ENCODE data around the gene SLC37A2.

Gene SLC37A2

DNA sequence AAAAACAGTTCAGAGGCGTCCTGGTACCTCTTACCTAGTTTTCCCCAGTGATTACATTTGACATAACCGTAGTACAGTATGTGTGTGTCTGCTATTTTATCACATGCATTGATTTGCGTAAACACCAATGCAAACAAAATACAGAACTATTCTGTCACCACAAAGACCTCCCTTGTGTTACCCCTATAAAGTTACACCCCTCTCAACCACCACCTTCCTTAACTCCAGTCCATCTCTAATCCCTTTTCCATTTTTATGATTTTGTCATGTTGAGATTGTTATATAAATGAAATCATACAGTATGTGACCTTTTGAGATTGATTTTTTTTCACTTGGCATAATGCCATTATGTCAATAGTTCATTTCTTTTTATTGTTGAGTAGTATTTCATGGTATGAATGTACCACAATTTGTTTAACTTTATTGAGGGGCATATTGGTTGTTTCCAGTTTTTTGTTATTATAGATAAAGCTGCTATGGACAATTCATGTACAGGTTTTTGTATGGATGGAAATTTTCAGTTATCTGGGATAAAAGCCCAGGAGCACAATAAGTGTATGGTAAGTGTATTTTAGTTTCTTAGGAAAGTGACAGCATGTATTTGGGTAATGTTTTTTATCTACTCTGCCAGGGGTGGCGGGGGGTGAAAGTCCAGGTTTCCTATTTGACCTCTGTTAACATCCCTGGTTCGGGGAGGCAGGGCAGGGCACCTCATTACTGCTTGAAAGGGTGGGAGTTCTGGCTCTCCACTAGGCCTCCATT lies 6.0 kb upstream of the SLC37A2 start:
- Histone ChIP-seq H3K4me3 (ENCODE audit: insufficient read depth in 1 of 2, low read depth in 1 of 2, low read length in 2 of 2) (no peak overlapping the region), H4K91ac (ENCODE audit: low read length) (no peak overlapping the region), H3K18ac (ENCODE audit: low read depth in 1 of 2, low read length in 2 of 2) (no peak overlapping the region), H2BK5ac (ENCODE audit: low read depth, low read length, poor library complexity, severe bottlenecking) (no peak overlapping the region), H3K36me3 (ENCODE audit: control insufficient read depth in 1 of 2, insufficient read depth in 2 of 2, low read depth in 1 of 2, low read length in 2 of 2) (no peaks in the 10 kb centered on the region), H3K4ac (ENCODE audit: low read depth in 1 of 2, low read length in 2 of 2) (no peak overlapping the region), H2BK15ac (ENCODE audit: low read depth, poor library complexity, severe bottlenecking) (no peak overlapping the region), H4K8ac (ENCODE audit: low read length) (no peak overlapping the region), H2AK5ac (ENCODE audit: low read length, severe bottlenecking) (no peak overlapping the region), H3K14ac (ENCODE audit: low read length in 2 of 2) (no peak overlapping the region), H3K4me1 (ENCODE audit: control insufficient read depth, insufficient read depth, low read depth, low read length) (no peaks in the 10 kb centered on the region), H3K4me2 (ENCODE audit: low read length, poor library complexity, severe bottlenecking) (no peak overlapping the region), H3K9ac (ENCODE audit: low read length) (no peak overlapping the region), H3K9me3 (ENCODE audit: control insufficient read depth, low read length) (no peaks in the 10 kb centered on the region), H2BK12ac (ENCODE audit: low read length in 2 of 2) (no peak overlapping the region), H3K79me1 (replicated peaks; ENCODE audit: low read length, poor library complexity, severe bottlenecking) (no peaks in the 10 kb centered on the region), H3K27ac (ENCODE audit: low read length, poor library complexity, severe bottlenecking) (no peak overlapping the region), H3K27me3 (ENCODE audit: control insufficient read depth in 1 of 2, insufficient read depth in 1 of 2, low read length in 2 of 2) (no peaks in the 10 kb centered on the region), H2BK120ac (ENCODE audit: low read depth, low read length) (no peak overlapping the region), H3K23ac (ENCODE audit: low read length in 2 of 2) (no peak overlapping the region), H2AFZ (ENCODE audit: low read depth, low read length) (no peak overlapping the region)
- DNase-seq: no peak
- 94% methylated on average over 4 of the region's 5 CpGs for WGBS

DNA sequence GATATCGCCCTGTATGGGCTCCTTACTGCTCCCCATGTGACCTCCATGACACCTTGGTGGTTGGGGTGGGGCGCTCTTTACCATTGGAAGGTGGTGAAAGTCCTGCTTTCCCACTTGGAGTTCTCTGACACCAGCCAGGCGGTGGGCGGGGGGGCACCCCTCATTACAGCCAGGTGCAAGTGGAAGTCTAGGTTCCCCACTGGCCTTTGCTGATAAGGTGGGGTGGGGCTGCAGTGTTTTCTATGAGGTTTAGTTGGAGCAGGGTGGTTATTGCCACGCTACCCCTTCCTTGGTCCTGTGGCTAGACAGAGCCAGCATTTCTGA lies 5.5 kb upstream of the SLC37A2 start:
- H3K27ac ChIP-seq (ENCODE audit: low read length, poor library complexity, severe bottlenecking): no peak overlapping the region
- no peak overlapping the region for H2AK5ac ChIP-seq (ENCODE audit: low read length, severe bottlenecking)
- peaks cover 2% of the 10 kb centered on the region for H3K4me1 ChIP-seq (ENCODE audit: control insufficient read depth, insufficient read depth, low read depth, low read length)
- H3K23ac ChIP-seq (ENCODE audit: low read length in 2 of 2): no peak overlapping the region
- H3K79me1 ChIP-seq (replicated peaks; ENCODE audit: low read length, poor library complexity, severe bottlenecking): no peaks in the 10 kb centered on the region
- H4K91ac ChIP-seq (ENCODE audit: low read length): no peak overlapping the region
- H3K4me2 ChIP-seq (ENCODE audit: low read length, poor library complexity, severe bottlenecking): no peak overlapping the region
- H3K4me3 ChIP-seq (ENCODE audit: insufficient read depth in 1 of 2, low read depth in 1 of 2, low read length in 2 of 2): no peak overlapping the region
- no peak overlapping the region for H4K8ac ChIP-seq (ENCODE audit: low read length)
- H3K36me3 ChIP-seq (ENCODE audit: control insufficient read depth in 1 of 2, insufficient read depth in 2 of 2, low read depth in 1 of 2, low read length in 2 of 2): no peaks in the 10 kb centered on the region
- no peak overlapping the region for H2BK12ac ChIP-seq (ENCODE audit: low read length in 2 of 2)
- H2BK5ac ChIP-seq (ENCODE audit: low read depth, low read length, poor library complexity, severe bottlenecking): no peak overlapping the region
- no peak overlapping the region for H3K18ac ChIP-seq (ENCODE audit: low read depth in 1 of 2, low read length in 2 of 2)
- no peak overlapping the region for H3K4ac ChIP-seq (ENCODE audit: low read depth in 1 of 2, low read length in 2 of 2)
- no peak overlapping the region for H3K9ac ChIP-seq (ENCODE audit: low read length)
- no peak overlapping the region for H2AFZ ChIP-seq (ENCODE audit: low read depth, low read length)
- H2BK15ac ChIP-seq (ENCODE audit: low read depth, poor library complexity, severe bottlenecking): no peak overlapping the region
- H3K27me3 ChIP-seq (ENCODE audit: control insufficient read depth in 1 of 2, insufficient read depth in 1 of 2, low read length in 2 of 2): no peaks in the 10 kb centered on the region
- no peak overlapping the region for H3K14ac ChIP-seq (ENCODE audit: low read length in 2 of 2)
- no peak for DNase-seq
- no peaks in the 10 kb centered on the region for H3K9me3 ChIP-seq (ENCODE audit: control insufficient read depth, low read length)
- no peak overlapping the region for H2BK120ac ChIP-seq (ENCODE audit: low read depth, low read length)
- 91% methylated on average over 5 of the region's 5 CpGs for WGBS

DNA sequence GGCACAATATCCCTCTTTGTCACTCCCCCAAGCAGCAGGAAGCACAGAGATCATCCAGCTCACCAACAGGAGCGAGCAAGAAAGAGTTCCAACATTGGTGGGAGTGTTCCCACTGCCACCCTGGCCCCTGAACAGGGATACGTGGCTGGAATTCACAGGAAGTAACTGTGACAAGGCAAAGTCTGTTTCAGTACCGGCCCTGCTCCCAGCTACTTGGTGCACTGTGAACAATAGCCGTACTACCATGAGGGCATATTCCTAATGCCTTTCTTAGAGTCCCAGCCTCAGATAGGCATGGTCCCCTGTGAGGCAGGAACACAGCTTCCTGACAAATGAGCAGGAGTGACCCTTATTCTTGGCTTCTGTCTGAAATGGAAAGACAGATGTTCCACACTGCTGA lies 1.8 kb upstream of the SLC37A2 start:
- no peak overlapping the region for H3K4me3 ChIP-seq (ENCODE audit: insufficient read depth in 1 of 2, low read depth in 1 of 2, low read length in 2 of 2)
- H3K27ac ChIP-seq (ENCODE audit: low read length, poor library complexity, severe bottlenecking): no peak overlapping the region
- peak overlapping the region; percentile 19 for H4K8ac ChIP-seq (ENCODE audit: low read length)
- H3K4me1 ChIP-seq (ENCODE audit: control insufficient read depth, insufficient read depth, low read depth, low read length): peaks cover 14% of the 10 kb centered on the region
- no peak for DNase-seq
- no peak overlapping the region for H3K18ac ChIP-seq (ENCODE audit: low read depth in 1 of 2, low read length in 2 of 2)
- H3K4ac ChIP-seq (ENCODE audit: low read depth in 1 of 2, low read length in 2 of 2): no peak overlapping the region
- no peak overlapping the region for H2BK120ac ChIP-seq (ENCODE audit: low read depth, low read length)
- H3K14ac ChIP-seq (ENCODE audit: low read length in 2 of 2): no peak overlapping the region
- H3K4me2 ChIP-seq (ENCODE audit: low read length, poor library complexity, severe bottlenecking): no peak overlapping the region
- WGBS: 61% methylated on average over 4 of the region's 4 CpGs
- H2BK12ac ChIP-seq (ENCODE audit: low read length in 2 of 2): no peak overlapping the region
- H3K23ac ChIP-seq (ENCODE audit: low read length in 2 of 2): no peak overlapping the region
- no peak overlapping the region for H2BK5ac ChIP-seq (ENCODE audit: low read depth, low read length, poor library complexity, severe bottlenecking)
- H2AK5ac ChIP-seq (ENCODE audit: low read length, severe bottlenecking): no peak overlapping the region
- H3K9ac ChIP-seq (ENCODE audit: low read length): no peak overlapping the region
- no peak overlapping the region for H2AFZ ChIP-seq (ENCODE audit: low read depth, low read length)
- no peak overlapping the region for H4K91ac ChIP-seq (ENCODE audit: low read length)
- H3K79me1 ChIP-seq (replicated peaks; ENCODE audit: low read length, poor library complexity, severe bottlenecking): no peaks in the 10 kb centered on the region
- no peaks in the 10 kb centered on the region for H3K9me3 ChIP-seq (ENCODE audit: control insufficient read depth, low read length)
- no peaks in the 10 kb centered on the region for H3K36me3 ChIP-seq (ENCODE audit: control insufficient read depth in 1 of 2, insufficient read depth in 2 of 2, low read depth in 1 of 2, low read length in 2 of 2)
- H2BK15ac ChIP-seq (ENCODE audit: low read depth, poor library complexity, severe bottlenecking): no peak overlapping the region
- peaks cover 0 to 3% of the 10 kb centered on the region in 2 experiments for H3K27me3 ChIP-seq (ENCODE audit: control insufficient read depth in 1 of 2, insufficient read depth in 1 of 2, low read length in 2 of 2)

DNA sequence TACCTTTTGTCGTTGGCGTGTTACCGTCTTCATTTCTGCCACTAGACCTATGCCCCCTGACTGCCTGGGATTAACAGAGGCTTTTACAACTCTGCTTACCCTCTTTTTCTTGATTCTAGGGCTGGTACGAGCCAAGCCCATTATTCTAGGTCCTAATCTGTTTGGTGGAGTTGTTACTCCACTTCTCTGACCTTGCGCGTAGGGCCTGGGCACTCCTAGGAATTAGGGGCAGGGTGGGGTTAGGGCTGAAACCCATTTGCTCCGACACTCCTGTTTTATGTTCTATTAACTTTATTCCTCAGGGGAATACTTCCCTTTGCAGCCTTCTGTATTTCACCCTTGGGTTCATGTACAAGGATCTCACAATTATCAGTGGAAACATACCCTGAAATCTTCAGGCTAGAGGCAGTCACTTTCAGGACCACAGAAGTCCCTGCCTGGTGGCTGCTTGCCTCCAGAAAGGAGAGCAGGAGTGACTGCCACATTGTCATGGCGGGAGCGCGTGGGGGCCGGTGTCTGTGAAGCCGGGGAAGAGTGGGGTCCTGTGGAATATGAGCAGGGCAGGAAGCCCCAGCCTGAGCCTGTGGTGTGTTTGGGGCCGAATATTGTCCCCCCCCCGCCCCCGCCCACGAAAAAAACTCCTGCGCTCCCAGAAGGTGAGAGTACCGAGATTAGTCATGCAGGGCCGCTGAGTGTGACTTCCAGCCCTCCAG lies 731 bp upstream of the SLC37A2 start:
- WGBS: 43% methylated on average over 15 of the region's 19 CpGs
- peak overlapping the region; percentile 91 for H2AFZ ChIP-seq (ENCODE audit: low read depth, low read length)
- DNase-seq: peak; percentile 11

More for the DNA sequence above, 731 bp upstream of the SLC37A2 start:
- H3K9ac ChIP-seq (ENCODE audit: low read length): peak overlapping the region; percentile 86
- H3K4ac ChIP-seq (ENCODE audit: low read depth in 1 of 2, low read length in 2 of 2): no peak overlapping the region
- peaks cover 14% of the 10 kb centered on the region for H3K4me1 ChIP-seq (ENCODE audit: control insufficient read depth, insufficient read depth, low read depth, low read length)
- H2BK120ac ChIP-seq (ENCODE audit: low read depth, low read length): no peak overlapping the region
- H3K4me3 ChIP-seq (ENCODE audit: insufficient read depth in 1 of 2, low read depth in 1 of 2, low read length in 2 of 2): peak overlapping the region; percentile 70 to 89
- no peak overlapping the region for H3K14ac ChIP-seq (ENCODE audit: low read length in 2 of 2)
- H3K27ac ChIP-seq (ENCODE audit: low read length, poor library complexity, severe bottlenecking): no peak overlapping the region
- H2BK12ac ChIP-seq (ENCODE audit: low read length in 2 of 2): peak overlapping the region in 1 of 2 experiments; percentile 28
- no peaks in the 10 kb centered on the region for H3K9me3 ChIP-seq (ENCODE audit: control insufficient read depth, low read length)
- H2BK15ac ChIP-seq (ENCODE audit: low read depth, poor library complexity, severe bottlenecking): peak overlapping the region; percentile 92
- no peak overlapping the region for H4K91ac ChIP-seq (ENCODE audit: low read length)
- H3K4me2 ChIP-seq (ENCODE audit: low read length, poor library complexity, severe bottlenecking): peak overlapping the region; percentile 100
- no peaks in the 10 kb centered on the region for H3K36me3 ChIP-seq (ENCODE audit: control insufficient read depth in 1 of 2, insufficient read depth in 2 of 2, low read depth in 1 of 2, low read length in 2 of 2)
- H4K8ac ChIP-seq (ENCODE audit: low read length): peak overlapping the region; percentile 82
- H3K18ac ChIP-seq (ENCODE audit: low read depth in 1 of 2, low read length in 2 of 2): peak overlapping the region in 1 of 2 experiments; percentile 80
- no peak overlapping the region for H2AK5ac ChIP-seq (ENCODE audit: low read length, severe bottlenecking)
- H3K27me3 ChIP-seq (ENCODE audit: control insufficient read depth in 1 of 2, insufficient read depth in 1 of 2, low read length in 2 of 2): peaks cover 0 to 3% of the 10 kb centered on the region in 2 experiments
- H2BK5ac ChIP-seq (ENCODE audit: low read depth, low read length, poor library complexity, severe bottlenecking): no peak overlapping the region
- H3K23ac ChIP-seq (ENCODE audit: low read length in 2 of 2): peak overlapping the region in 1 of 2 experiments; percentile 83
- no peaks in the 10 kb centered on the region for H3K79me1 ChIP-seq (replicated peaks; ENCODE audit: low read length, poor library complexity, severe bottlenecking)

All from mesenchymal stem cell (in vitro differentiated cells and primary cell).